VCaP (cell line): Measurements from ENCODE around the gene RINT1.

Experiments used
- H3K27ac ChIP-seq: fragments of 450-650 bp; 2 replicates; pipeline ENCODE4 v1.5.1; 2017
- CTCF ChIP-seq: fragments of 450-650 bp; conservative IDR thresholded peaks from 2 replicates; pipeline ENCODE4 v1.5.1; 2017; ENCODE audit warnings: mild to moderate bottlenecking, moderate library complexity

RINT1 gene

DNA sequence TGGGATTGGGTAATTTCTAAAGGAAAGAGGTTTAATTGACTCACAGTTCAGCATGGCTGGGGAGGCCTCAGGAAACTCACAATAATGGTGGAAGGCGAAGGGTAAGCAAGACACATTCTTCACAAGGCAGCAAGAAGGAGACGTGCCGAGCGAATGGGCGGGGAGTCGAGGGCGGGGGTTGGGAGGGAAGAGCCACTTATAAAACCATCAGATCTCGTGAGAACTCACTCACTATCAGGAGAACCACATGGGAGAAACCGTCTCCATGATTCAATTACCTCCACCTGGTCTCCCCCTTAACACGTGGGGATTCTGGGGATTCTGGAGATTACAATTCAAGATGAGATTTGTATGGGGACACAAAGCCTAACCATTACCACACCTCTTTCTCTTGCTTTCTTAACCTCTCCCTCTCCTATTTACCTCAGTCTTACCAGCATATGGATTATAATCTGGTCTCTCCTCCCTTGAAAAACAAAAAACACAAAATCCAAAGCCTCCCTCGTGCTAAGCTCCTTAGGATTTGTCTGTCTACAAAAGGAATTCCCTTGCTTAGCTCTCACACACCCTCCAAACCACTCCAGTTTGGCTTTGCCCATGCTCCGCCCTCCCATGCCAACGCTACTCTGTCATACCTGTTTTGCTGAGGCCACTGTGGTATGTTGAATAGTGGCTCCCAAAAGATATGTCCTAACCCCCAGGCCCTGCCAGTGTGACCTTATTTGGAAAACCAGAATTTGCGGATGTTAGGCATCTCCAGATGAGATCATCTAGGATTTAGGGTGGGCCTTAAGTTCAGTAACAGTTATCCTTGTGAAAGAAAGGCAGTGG is 68.9 kb downstream of the RINT1 start:
- H3K27ac ChIP-seq, result no peak overlapping the region
- no peak for TF ChIP-seq CTCF

DNA sequence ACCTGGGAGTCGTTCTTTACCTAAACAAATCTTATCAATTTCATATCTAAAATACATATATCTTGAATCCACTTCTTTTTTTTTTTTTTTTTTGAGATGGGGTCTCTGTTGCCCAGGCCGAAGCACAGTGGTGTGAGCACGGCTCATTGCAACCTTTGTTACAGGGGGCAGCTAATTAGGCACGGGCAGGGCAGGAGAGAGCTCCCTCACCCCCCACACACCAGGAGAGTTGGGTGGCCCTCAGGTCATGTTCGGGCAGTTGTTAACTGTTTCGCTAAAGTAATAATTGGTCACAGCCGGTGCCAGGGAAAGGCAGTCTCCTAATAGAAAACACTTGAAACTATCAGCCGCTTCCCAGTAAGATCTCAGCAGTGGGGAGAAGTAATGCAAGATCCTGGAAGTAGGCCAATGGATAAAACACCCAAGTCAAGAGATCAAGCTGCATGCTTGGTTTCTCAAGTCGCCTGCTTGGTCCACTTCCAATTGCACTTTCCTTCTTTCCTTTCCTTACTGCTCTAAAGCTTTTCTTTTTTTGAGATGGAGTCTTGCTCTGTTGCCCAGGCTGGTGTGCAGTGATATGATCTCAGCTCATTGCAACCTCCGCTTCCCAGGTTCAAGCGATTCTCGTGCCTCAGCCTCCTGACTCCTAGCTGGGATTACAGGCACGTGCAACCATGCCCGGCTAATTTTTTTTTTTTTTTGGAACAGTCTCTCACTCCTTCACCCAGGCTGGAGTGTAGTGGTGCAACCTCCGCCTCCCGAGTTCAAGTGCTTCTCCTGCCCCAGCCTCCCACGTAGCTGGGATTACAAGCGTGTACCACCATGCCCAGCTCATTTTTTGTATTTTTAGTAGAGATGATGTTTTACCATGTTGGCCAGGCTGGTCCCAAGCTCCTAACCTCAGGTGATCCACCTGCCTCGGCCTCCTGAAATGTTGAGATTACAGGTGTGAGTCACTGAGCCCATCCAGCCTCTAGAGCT is 70.6 kb downstream of the RINT1 start:
- H3K27ac ChIP-seq, result no peak overlapping the region
- TF ChIP-seq CTCF, result no peak

DNA sequence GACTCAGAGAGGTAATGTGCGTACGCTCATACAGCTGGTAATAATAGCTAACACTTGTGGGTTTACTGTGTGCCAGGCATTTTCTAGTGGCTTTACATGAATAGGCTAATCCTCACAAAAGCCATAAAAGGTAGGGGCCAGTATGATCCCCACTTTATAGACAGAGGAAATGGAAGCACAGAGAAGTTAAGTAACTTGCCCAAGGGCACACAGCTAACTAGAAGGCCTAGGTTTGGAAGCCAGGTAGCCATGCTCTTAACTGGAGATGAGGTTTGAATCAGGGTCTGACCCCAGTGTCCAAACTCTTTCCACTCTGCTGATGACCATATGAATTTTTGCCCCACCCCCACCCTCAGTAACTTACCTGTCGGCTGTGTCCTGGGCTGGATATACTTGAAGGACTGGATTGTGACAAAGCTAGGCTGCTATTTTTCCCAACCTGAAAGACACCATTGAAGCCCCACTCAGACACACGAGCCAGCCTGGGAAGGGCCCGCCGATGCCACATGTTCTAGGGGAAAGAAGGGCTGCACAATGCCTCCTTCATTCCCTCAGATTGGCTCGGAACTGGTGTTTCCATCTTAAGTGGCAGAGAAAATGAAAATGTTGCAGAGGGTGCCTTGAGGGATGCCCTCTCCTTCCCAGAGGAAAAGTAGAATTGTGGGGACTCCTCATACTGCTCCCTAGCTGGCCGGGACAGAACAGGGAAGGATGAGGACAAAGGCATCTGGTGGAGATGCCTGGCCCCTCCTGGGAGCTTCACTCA is 78.3 kb downstream of the RINT1 start:
- no peak overlapping the region for H3K27ac ChIP-seq
- no peak for TF ChIP-seq CTCF

GRCh38 chr7:105611856-105612775 is 80.1 kb downstream of the RINT1 start:
- TF ChIP-seq CTCF, result no peak
- H3K27ac ChIP-seq, result no peak overlapping the region

- no peak overlapping the region for H3K27ac ChIP-seq
- TF ChIP-seq CTCF, result no peak
Observed at GRCh38 chr7:105612806-105613205, 80.8 kb downstream of the RINT1 start.

DNA sequence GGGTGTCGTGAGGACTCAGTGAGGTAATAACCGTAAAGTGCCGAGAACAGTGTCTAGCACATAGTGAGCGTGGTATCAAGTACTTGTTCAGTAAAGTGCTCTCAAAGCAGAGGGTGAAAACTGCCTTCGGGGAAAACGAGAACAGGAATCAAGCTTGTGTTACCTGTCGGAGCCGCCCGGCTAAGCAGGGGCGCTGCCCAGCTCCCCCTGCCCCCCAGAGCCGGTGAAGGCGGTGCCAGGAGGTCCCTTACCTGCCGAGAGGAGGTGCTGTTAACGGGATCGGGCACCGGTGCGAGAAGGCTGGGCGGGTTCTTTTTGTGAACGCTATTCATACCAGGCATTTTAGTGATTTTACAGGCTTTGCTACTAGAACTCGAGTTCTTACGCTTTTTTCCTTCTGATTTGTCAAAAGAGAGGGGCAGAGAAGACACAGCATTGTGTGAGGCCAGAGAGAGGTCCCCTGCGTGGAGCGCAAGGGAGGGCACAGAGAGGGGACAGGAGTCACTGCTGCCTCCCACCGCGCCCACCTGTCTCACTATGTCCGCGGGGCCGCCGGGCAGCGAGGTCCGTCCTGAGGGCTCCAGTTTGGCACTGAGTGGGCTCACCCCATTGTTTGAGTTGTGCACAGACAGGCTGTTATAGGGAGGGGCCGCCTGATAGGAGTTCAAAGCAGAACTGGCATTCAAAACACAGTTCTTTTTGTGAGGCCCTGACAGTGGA is 81.8 kb downstream of the RINT1 start:
- TF ChIP-seq CTCF, result no peak
- H3K27ac ChIP-seq, result no peak overlapping the region
